Activated CD4-positive, alpha-beta T cell treated with anti-CD3 and anti-CD28 coated beads for 36 hours (primary cell): ENCODE data around the gene CPEB1. TPM values are rescaled to one million over a fixed set of nuclear protein-coding genes. Genes with fewer than 3 reads are reported as not detected.

Experiments
- ATAC-seq: fragments of 200-7000 bp; cut with Tn5 transposase; one replicate; pipeline ENCODE4 v1.10.0; 2021; ENCODE audit warnings: mild to moderate bottlenecking, moderate library complexity
- CTCF ChIA-PET: fragments of 350-600 bp; sonication (Branson Sonifier 250); formaldehyde crosslinking; loops from one replicate; lab custom pipeline; 2021; ENCODE audit warnings: antibody characterized with exemption; lab: Charles Lee
- POLR2A ChIA-PET: fragments of 350-600 bp; sonication (Branson Sonifier 250); formaldehyde crosslinking; loops from one replicate; lab custom pipeline; 2021; ENCODE audit warnings: antibody characterized with exemption, inconsistent platforms; lab: Charles Lee
- DNase-seq: peaks from one replicate; pipeline ENCODE4 v3.0.0-alpha.2; 2020
- H3K27ac Mint-ChIP-seq: one replicate; pipeline ENCODE4 v1.8.0; 2021; ENCODE audit warnings: mixed read lengths
- H3K27me3 Mint-ChIP-seq: one replicate; pipeline ENCODE4 v1.8.0; 2021; ENCODE audit warnings: mixed read lengths
- H3K36me3 Mint-ChIP-seq: one replicate; pipeline ENCODE4 v1.8.0; 2021; ENCODE audit warnings: low read depth, mixed read lengths
- H3K4me1 Mint-ChIP-seq: one replicate; pipeline ENCODE4 v1.8.0; 2021; ENCODE audit warnings: mixed read lengths
- H3K4me3 Mint-ChIP-seq: one replicate; pipeline ENCODE4 v1.8.0; 2021; ENCODE audit warnings: mild to moderate bottlenecking, moderate library complexity, mixed read lengths
- H3K9me3 Mint-ChIP-seq: one replicate; pipeline ENCODE4 v1.8.0; 2021; ENCODE audit warnings: low read depth, mixed read lengths
- intact Hi-C, 2 experiments: fragments of 100-400 bp; cut with DNase I in 1 of 2; cut with micrococcal nuclease in 1 of 2; formaldehyde crosslinking; loops; one replicate each; pipeline versions ENCODE4 v1.14.2 to v1.15.1; 2022 to 2024; cut with DNase I, micrococcal nuclease
- total RNA-seq, 2 experiments: library from RNA; stranded (reverse); gene quantifications; one replicate each; pipeline ENCODE4 v1.2.3, GENCODE V29; 2021

Gene CPEB1
- total RNA-seq, 2 experiments from 2014 or later, result 0.16 to 0.18 TPM

GRCh38 chr15:82625136-82625535, 22.0 kb downstream of the CPEB1 start:
- no peaks in the 10 kb centered on the region for H3K27me3 Mint-ChIP-seq
- CTCF ChIA-PET, result interaction anchor here (0.9 kb wide), 1 partner anchor 64 kb away, joined by 3 read pairs; no protein-coding TSS in a partner anchor
- H3K9me3 Mint-ChIP-seq, result no peaks in the 10 kb centered on the region
- no peaks in the 10 kb centered on the region for H3K36me3 Mint-ChIP-seq
- H3K4me1 Mint-ChIP-seq, result no peaks in the 10 kb centered on the region
- H3K4me3 Mint-ChIP-seq, result no peak overlapping the region
- DNase-seq (no peak), ATAC-seq (no peak)
- POLR2A ChIA-PET, result no interaction called here
- no peak overlapping the region for H3K27ac Mint-ChIP-seq
- intact Hi-C loops, result no loop called here

GRCh38 chr15:82624438-82624837, 22.7 kb downstream of the CPEB1 start:
- ATAC-seq (no peak), DNase-seq (no peak)
- no peaks in the 10 kb centered on the region for H3K4me1 Mint-ChIP-seq
- no peak overlapping the region for H3K27ac Mint-ChIP-seq
- H3K27me3 Mint-ChIP-seq, result no peaks in the 10 kb centered on the region
- ChIA-PET CTCF (interaction anchor here (0.9 kb wide), 1 partner anchor 64 kb away, joined by 3 read pairs; no protein-coding TSS in a partner anchor), POLR2A (no interaction called here)
- H3K9me3 Mint-ChIP-seq, result no peaks in the 10 kb centered on the region
- H3K36me3 Mint-ChIP-seq, result no peaks in the 10 kb centered on the region
- H3K4me3 Mint-ChIP-seq, result no peak overlapping the region
- intact Hi-C loops, result no loop called here

- Mint-ChIP-seq H3K4me1 (no peaks in the 10 kb centered on the region), H3K36me3 (no peaks in the 10 kb centered on the region), H3K4me3 (no peak overlapping the region), H3K27me3 (no peaks in the 10 kb centered on the region), H3K27ac (no peak overlapping the region), H3K9me3 (no peaks in the 10 kb centered on the region)
- ATAC-seq (no peak), DNase-seq (no peak)
- ChIA-PET CTCF (interaction anchor here (0.9 kb wide), 1 partner anchor 63 kb away, joined by 3 read pairs; no protein-coding TSS in a partner anchor), POLR2A (no interaction called here)
- intact Hi-C loops, result no loop called here
These were observed 23.2 kb downstream of the CPEB1 start for GRCh38 chr15:82624008-82624407.

GRCh38 chr15:82621970-82622369, 25.2 kb downstream of the CPEB1 start:
- POLR2A ChIA-PET, result interaction anchor here (0.8 kb wide), 1 partner anchor 211 kb away, joined by 3 read pairs; no protein-coding TSS in a partner anchor
- Mint-ChIP-seq H3K27ac (no peak overlapping the region), H3K36me3 (no peaks in the 10 kb centered on the region), H3K4me3 (no peak overlapping the region), H3K27me3 (peaks cover 3% of the 10 kb centered on the region), H3K9me3 (no peaks in the 10 kb centered on the region), H3K4me1 (no peaks in the 10 kb centered on the region)
- ATAC-seq (no peak), DNase-seq (no peak)
- CTCF ChIA-PET, result no interaction called here
- intact Hi-C loops, result no loop called here

GRCh38 chr15:82613747-82614146, 33.4 kb downstream of the CPEB1 start:
- H3K27ac Mint-ChIP-seq, result no peak overlapping the region

GRCh38 chr15:82611348-82611747, 35.8 kb downstream of the CPEB1 start:
- no peaks in the 10 kb centered on the region for H3K9me3 Mint-ChIP-seq
- no peaks in the 10 kb centered on the region for H3K36me3 Mint-ChIP-seq
- peaks cover 8% of the 10 kb centered on the region for H3K27me3 Mint-ChIP-seq
- ATAC-seq (no peak), DNase-seq (no peak)
- ChIA-PET POLR2A (no interaction called here), CTCF (interaction anchor here (0.7 kb wide), 1 partner anchor 511 kb away, joined by 3 read pairs; no protein-coding TSS in a partner anchor)
- H3K27ac Mint-ChIP-seq, result no peak overlapping the region
- no peak overlapping the region for H3K4me3 Mint-ChIP-seq
- intact Hi-C loops, result no loop called here
- H3K4me1 Mint-ChIP-seq, result no peaks in the 10 kb centered on the region

More at GRCh38 chr15:82613747-82614146, 33.4 kb downstream of the CPEB1 start:
- Mint-ChIP-seq H3K4me3 (no peak overlapping the region), H3K36me3 (no peaks in the 10 kb centered on the region), H3K27me3 (peaks cover 12% of the 10 kb centered on the region), H3K9me3 (no peaks in the 10 kb centered on the region), H3K4me1 (no peaks in the 10 kb centered on the region)
- ATAC-seq, result no peak
- ChIA-PET CTCF (no interaction called here), POLR2A (no interaction called here)
- intact Hi-C loops, result no loop called here
- DNase-seq, result no peak

GRCh38 chr15:82602195-82602594, 45.0 kb downstream of the CPEB1 start:
- DNase-seq (no peak), ATAC-seq (no peak)
- H3K36me3 Mint-ChIP-seq, result no peaks in the 10 kb centered on the region
- ChIA-PET CTCF (no interaction called here), POLR2A (no interaction called here)
- H3K9me3 Mint-ChIP-seq, result no peaks in the 10 kb centered on the region
- no peak overlapping the region for H3K4me3 Mint-ChIP-seq
- H3K27me3 Mint-ChIP-seq, result peaks cover 22% of the 10 kb centered on the region
- H3K27ac Mint-ChIP-seq, result no peak overlapping the region
- intact Hi-C loops, result no loop called here
- no peaks in the 10 kb centered on the region for H3K4me1 Mint-ChIP-seq

GRCh38 chr15:82599862-82600261, 47.3 kb downstream of the CPEB1 start:
- no peaks in the 10 kb centered on the region for H3K36me3 Mint-ChIP-seq
- H3K27me3 Mint-ChIP-seq, result peaks cover 22% of the 10 kb centered on the region
- CTCF ChIA-PET, result no interaction called here

GRCh38 chr15:82597815-82598214, 49.3 kb downstream of the CPEB1 start:
- Mint-ChIP-seq H3K27me3 (peaks cover 20% of the 10 kb centered on the region), H3K4me3 (no peak overlapping the region), H3K9me3 (no peaks in the 10 kb centered on the region), H3K36me3 (no peaks in the 10 kb centered on the region), H3K27ac (no peak overlapping the region), H3K4me1 (no peaks in the 10 kb centered on the region)
- intact Hi-C loops, result no loop called here
- ATAC-seq (no peak), DNase-seq (no peak)
- ChIA-PET POLR2A (no interaction called here), CTCF (interaction anchor here (1.1 to 1.3 kb wide), 2 partner anchors 10 to 264 kb away, joined by 3 to 4 read pairs; no protein-coding TSS in a partner anchor)

More at GRCh38 chr15:82599862-82600261, 47.3 kb downstream of the CPEB1 start:
- Mint-ChIP-seq H3K4me3 (no peak overlapping the region), H3K27ac (no peak overlapping the region), H3K4me1 (no peaks in the 10 kb centered on the region), H3K9me3 (no peaks in the 10 kb centered on the region)
- intact Hi-C loops, result no loop called here
- no peak for DNase-seq
- ATAC-seq, result no peak
- POLR2A ChIA-PET, result no interaction called here

- CTCF ChIA-PET, result no interaction called here
- DNase-seq, result no peak
- Mint-ChIP-seq H3K4me1 (no peaks in the 10 kb centered on the region), H3K4me3 (no peak overlapping the region), H3K9me3 (no peaks in the 10 kb centered on the region), H3K36me3 (no peaks in the 10 kb centered on the region), H3K27ac (no peak overlapping the region), H3K27me3 (peaks cover 25% of the 10 kb centered on the region)
- ATAC-seq, result no peak
- intact Hi-C loops, result no loop called here
- POLR2A ChIA-PET, result no interaction called here
These were observed 51.4 kb downstream of the CPEB1 start for GRCh38 chr15:82595766-82596165.

GRCh38 chr15:82595203-82595602, 52.0 kb downstream of the CPEB1 start:
- CTCF ChIA-PET, result no interaction called here
- no peak for ATAC-seq
- no peaks in the 10 kb centered on the region for H3K36me3 Mint-ChIP-seq
- H3K4me1 Mint-ChIP-seq, result no peaks in the 10 kb centered on the region
- DNase-seq, result no peak
- no peak overlapping the region for H3K4me3 Mint-ChIP-seq
- H3K27me3 Mint-ChIP-seq, result peaks cover 27% of the 10 kb centered on the region
- H3K9me3 Mint-ChIP-seq, result no peaks in the 10 kb centered on the region
- POLR2A ChIA-PET, result no interaction called here
- H3K27ac Mint-ChIP-seq, result no peak overlapping the region
- intact Hi-C loops, result no loop called here

GRCh38 chr15:82587805-82588204, 59.4 kb downstream of the CPEB1 start:
- intact Hi-C loops, result no loop called here
- Mint-ChIP-seq H3K27me3 (peaks cover 21% of the 10 kb centered on the region), H3K27ac (no peak overlapping the region), H3K4me1 (no peaks in the 10 kb centered on the region), H3K36me3 (no peaks in the 10 kb centered on the region), H3K9me3 (no peaks in the 10 kb centered on the region), H3K4me3 (no peak overlapping the region)
- POLR2A ChIA-PET, result no interaction called here
- CTCF ChIA-PET, result no interaction called here
- ATAC-seq (no peak), DNase-seq (no peak)
